Measurements from ENCODE around the gene ATP11A. TPM values are rescaled to one million over a fixed set of nuclear protein-coding genes. Genes with fewer than 3 reads are reported as not detected.

Gene ATP11A
- total and polyA plus RNA-seq, 8 donors: 271 to 502 (median 458) TPM

DNA sequence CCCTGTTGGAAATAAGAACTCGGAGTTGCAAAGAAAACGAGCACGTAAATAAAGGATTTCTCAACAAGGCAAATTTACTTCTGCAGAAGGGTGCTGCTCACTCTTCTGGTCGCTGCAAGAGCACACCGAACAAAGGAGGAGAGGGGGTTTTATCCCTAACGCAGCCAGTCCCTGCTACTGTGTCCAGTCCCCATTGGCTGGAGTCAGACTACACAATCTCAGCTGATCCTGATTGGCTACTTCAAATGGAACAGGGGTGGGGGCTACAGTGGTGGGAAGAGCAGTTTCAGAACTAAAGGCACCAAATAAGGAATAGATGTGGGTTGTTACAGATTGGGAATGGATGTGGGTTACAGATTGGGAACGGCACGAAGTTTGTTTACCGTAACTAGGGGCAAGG, 215.2 kb downstream of the ATP11A start:
- H3K27ac ChIP-seq: no peak overlapping the region
- ATAC-seq (no peak), DNase-seq (no peak)
- no peak overlapping the region for H3K4me3 ChIP-seq
- H3K36me3 ChIP-seq: no peaks in the 10 kb centered on the region
- peaks cover 0 to 15% of the 10 kb centered on the region in 2 donors for H3K9me3 ChIP-seq
- no peaks in the 10 kb centered on the region for H3K4me1 ChIP-seq
- intact Hi-C loops (cut with DNase I): no loop called here
- no peaks in the 10 kb centered on the region for H3K27me3 ChIP-seq
- TF ChIP-seq, protein P1, sequence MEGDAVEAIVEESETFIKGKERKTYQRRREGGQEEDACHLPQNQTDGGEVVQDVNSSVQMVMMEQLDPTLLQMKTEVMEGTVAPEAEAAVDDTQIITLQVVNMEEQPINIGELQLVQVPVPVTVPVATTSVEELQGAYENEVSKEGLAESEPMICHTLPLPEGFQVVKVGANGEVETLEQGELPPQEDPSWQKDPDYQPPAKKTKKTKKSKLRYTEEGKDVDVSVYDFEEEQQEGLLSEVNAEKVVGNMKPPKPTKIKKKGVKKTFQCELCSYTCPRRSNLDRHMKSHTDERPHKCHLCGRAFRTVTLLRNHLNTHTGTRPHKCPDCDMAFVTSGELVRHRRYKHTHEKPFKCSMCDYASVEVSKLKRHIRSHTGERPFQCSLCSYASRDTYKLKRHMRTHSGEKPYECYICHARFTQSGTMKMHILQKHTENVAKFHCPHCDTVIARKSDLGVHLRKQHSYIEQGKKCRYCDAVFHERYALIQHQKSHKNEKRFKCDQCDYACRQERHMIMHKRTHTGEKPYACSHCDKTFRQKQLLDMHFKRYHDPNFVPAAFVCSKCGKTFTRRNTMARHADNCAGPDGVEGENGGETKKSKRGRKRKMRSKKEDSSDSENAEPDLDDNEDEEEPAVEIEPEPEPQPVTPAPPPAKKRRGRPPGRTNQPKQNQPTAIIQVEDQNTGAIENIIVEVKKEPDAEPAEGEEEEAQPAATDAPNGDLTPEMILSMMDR (IDR thresholded peaks at IDR 0.05): no peak

DNA sequence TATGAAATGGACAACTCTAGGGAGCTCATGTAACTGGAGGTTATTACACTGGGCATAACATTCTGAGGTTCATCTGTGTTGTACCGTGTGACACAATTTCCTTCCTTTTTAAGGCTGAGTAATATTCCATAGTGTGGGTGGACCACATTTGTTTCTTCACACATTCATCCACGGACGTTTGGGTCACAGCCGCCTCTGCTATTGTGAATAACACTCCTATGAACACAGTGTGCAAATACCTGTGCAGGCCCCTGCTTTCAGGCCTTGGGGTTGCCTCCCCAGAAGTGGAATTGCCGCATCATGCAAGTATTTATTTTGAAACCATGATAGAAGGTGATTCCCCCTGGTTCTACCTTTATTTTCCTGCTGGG, 215.8 kb downstream of the ATP11A start:
- Histone ChIP-seq H3K36me3 (no peaks in the 10 kb centered on the region), H3K27me3 (peaks cover 0 to 2% of the 10 kb centered on the region in 2 donors), H3K4me1 (no peaks in the 10 kb centered on the region), H3K27ac (no peak overlapping the region), H3K4me3 (no peak overlapping the region), H3K9me3 (peaks cover 0 to 15% of the 10 kb centered on the region in 2 donors)
- TF ChIP-seq, protein P1 (IDR thresholded peaks at IDR 0.05): no peak
- intact Hi-C loops (cut with DNase I): no loop called here
- DNase-seq (no peak), ATAC-seq (no peak)

GRCh38 chr13:112905990-112906641, 216.3 kb downstream of the ATP11A start:
- TF ChIP-seq, protein P1 (IDR thresholded peaks at IDR 0.05): no peak
- peak; percentile 16 for ATAC-seq

DNA sequence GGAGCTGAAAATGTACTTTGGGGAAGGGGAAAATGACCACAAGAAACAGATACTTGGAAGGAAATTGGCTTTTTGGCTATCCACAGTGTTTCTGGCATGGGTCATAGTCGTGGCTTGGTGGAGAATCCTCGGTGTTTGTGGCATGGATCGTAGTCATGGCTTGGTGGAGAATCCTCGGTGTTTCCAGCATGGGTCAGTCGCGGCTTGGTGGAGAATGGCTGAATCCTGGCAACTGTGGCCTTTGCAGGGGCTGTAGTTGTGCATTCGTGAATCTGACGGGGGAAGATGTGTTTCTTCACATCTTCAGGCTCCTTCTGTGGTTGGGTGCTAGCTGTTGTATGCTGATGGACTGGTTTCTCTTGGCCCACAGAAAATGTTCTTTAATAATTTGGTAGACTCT, 217.4 kb downstream of the ATP11A start:
- ATAC-seq: no peak
- intact Hi-C loops (cut with DNase I): no loop called here

More at GRCh38 chr13:112905990-112906641, 216.3 kb downstream of the ATP11A start:
- H3K27me3 ChIP-seq: peaks cover 0 to 7% of the 10 kb centered on the region in 2 donors
- intact Hi-C loops (cut with DNase I): no loop called here
- H3K4me3 ChIP-seq: no peak overlapping the region
- H3K36me3 ChIP-seq: no peaks in the 10 kb centered on the region
- H3K4me1 ChIP-seq: no peaks in the 10 kb centered on the region
- H3K27ac ChIP-seq: no peak overlapping the region
- peak in 1 of 4 donors; percentile 37 for DNase-seq
- peaks cover 0 to 15% of the 10 kb centered on the region in 2 donors for H3K9me3 ChIP-seq

GRCh38 chr13:112907871-112908331, 218.1 kb downstream of the ATP11A start:
- Histone ChIP-seq H3K36me3 (no peaks in the 10 kb centered on the region), H3K27ac (no peak overlapping the region), H3K4me1 (no peaks in the 10 kb centered on the region), H3K9me3 (peaks cover 0 to 15% of the 10 kb centered on the region in 2 donors), H3K4me3 (no peak overlapping the region), H3K27me3 (peaks cover 0 to 9% of the 10 kb centered on the region in 2 donors)
- TF ChIP-seq, protein P1 (IDR thresholded peaks at IDR 0.05): no peak
- no peak for ATAC-seq
- intact Hi-C loops (cut with DNase I): no loop called here
- DNase-seq: peak in 1 of 4 donors; percentile 34

More for the DNA sequence above, 217.4 kb downstream of the ATP11A start:
- TF ChIP-seq, protein P1 (IDR thresholded peaks at IDR 0.05): no peak
- H3K4me1 ChIP-seq: no peaks in the 10 kb centered on the region
- peaks cover 0 to 9% of the 10 kb centered on the region in 2 donors for H3K27me3 ChIP-seq
- no peaks in the 10 kb centered on the region for H3K36me3 ChIP-seq
- H3K9me3 ChIP-seq: peaks cover 0 to 15% of the 10 kb centered on the region in 2 donors
- no peak overlapping the region for H3K27ac ChIP-seq
- no peak overlapping the region for H3K4me3 ChIP-seq
- DNase-seq: no peak

Data from left lung (tissue), 10 donors.